AG04449 (cell line): ENCODE results near the gene EFNA2.

ENCODE experiments used
- CTCF ChIA-PET: fragments of 350-600 bp; formaldehyde crosslinking; extraction: SDS; loops from one replicate; lab custom pipeline; 2021; ENCODE audit warnings: antibody characterized with exemption; lab: Yijun Ruan, JAX
- POLR2A ChIA-PET: fragments of 400-600, 350-600 bp; formaldehyde crosslinking; extraction: SDS; loops from one replicate; lab custom pipeline; 2020; ENCODE audit warnings: antibody characterized with exemption, inconsistent platforms; lab: Yijun Ruan, JAX
- DNase-seq: peaks from one replicate; pipeline ENCODE4 v3.0.0-alpha.2; 2010; ENCODE audit warnings: low read depth, low spot score
- H3K4me3 ChIP-seq: 2 replicates; pipeline ENCODE4 v1.5.1; 2011; ENCODE audit warnings: low read depth, mild to moderate bottlenecking, control low read depth, low read length
- CTCF ChIP-seq: IDR thresholded peaks from one replicate; pipeline ENCODE4 v1.5.1; 2011; ENCODE audit warnings: mild to moderate bottlenecking, moderate library complexity, low read length, control low read depth, inconsistent platforms; ENCODE audit not compliant: insufficient read depth; ENCODE audit errors: missing control alignments

EFNA2 gene

GRCh38 chr19:1248139-1248785 lies 37.4 kb upstream of the EFNA2 start, which contains the start of gene MIDN:
Gene MIDN, plus strand, starts transcription at chr19:1248583. Its CDS starts 1,714 bp downstream, at chr19:1250297.
- CTCF ChIA-PET: no interaction called here
- POLR2A ChIA-PET: interaction anchor here (0.6 to 1.0 kb wide), 6 partner anchors 17 to 216 kb away, joined by 3 to 13 read pairs (median 3); partner anchors contain the start of gene CIRBP

DNA sequence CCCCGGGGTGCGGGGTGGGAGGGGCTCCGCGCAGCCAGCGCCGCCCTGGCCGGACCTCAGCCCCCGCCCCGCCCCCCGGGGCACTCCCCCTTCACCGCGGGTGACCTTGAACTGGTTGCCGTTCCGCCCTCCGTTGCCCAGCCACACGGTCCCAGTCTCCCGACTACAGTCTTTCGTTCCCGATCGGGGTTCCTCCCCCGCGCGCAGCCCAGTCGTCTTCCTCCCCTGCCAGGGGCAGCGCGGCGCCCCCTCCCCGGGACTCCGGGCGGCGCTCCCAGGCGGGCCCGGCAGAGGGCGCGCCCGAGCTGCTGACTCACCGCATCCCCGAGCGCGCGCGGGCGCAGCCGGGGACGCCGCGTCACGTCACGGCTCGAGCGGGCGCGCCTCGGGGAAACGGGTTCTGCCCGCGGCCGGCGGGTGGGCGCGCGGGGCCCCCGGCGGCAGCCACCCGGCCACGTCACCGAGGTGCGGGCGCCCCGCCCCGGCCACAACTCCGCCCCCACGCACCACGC lies 36.8 kb upstream of the EFNA2 start:
- no peak for DNase-seq
- ChIA-PET POLR2A (interaction anchor here (0.6 to 1.0 kb wide), 7 partner anchors 12 to 217 kb away, joined by 3 to 13 read pairs (median 3); partner anchors contain the start of gene CIRBP), CTCF (no interaction called here)
- TF ChIP-seq CTCF: peak; percentile 60
- peak overlapping the region; percentile 76 for H3K4me3 ChIP-seq

More at GRCh38 chr19:1248139-1248785, 37.4 kb upstream of the EFNA2 start, which contains the start of gene MIDN:
- TF ChIP-seq CTCF: peak; percentile 58
- DNase-seq: no peak
- H3K4me3 ChIP-seq: peak within 1 kb of the TSS; percentile 76

- ChIA-PET POLR2A (interaction anchor here (0.7 to 1.0 kb wide), 6 partner anchors 11 to 23 kb away, joined by 3 to 13 read pairs (median 4); partner anchors contain the start of gene CIRBP), CTCF (no interaction called here)
- TF ChIP-seq CTCF: no peak
- DNase-seq: no peak
- peak overlapping the region; percentile 82 for H3K4me3 ChIP-seq
These were observed 36.2 kb upstream of the EFNA2 start for GRCh38 chr19:1249298-1249989.

DNA sequence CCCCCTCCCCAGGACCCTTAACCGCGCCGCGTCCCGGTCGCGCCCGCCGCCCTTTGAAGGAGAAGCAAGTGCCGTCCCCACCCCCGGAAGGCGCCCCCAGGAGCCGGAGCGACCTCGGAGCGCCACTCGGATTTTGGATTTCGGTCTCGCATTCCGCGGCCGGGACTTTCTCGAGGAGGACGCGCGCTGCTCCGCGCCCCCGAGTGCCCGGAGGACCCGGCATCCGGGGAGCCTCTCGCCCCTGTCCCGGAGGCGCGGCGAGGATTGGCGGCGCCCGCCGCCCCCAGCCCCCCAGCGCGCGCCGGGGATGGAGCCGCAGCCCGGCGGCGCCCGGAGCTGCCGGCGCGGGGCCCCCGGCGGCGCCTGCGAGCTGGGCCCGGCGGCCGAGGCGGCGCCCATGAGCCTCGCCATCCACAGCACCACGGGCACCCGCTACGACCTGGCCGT lies 35.7 kb upstream of the EFNA2 start:
- no peak for TF ChIP-seq CTCF
- peak overlapping the region; percentile 82 for H3K4me3 ChIP-seq
- ChIA-PET CTCF (interaction anchor here (0.7 kb wide), 1 partner anchor 14 kb away, joined by 3 read pairs; no protein-coding TSS in a partner anchor), POLR2A (interaction anchor here (0.7 to 1.0 kb wide), 2 partner anchors 15 to 16 kb away, joined by 3 to 6 read pairs; no protein-coding TSS in a partner anchor)
- DNase-seq: no peak

DNA sequence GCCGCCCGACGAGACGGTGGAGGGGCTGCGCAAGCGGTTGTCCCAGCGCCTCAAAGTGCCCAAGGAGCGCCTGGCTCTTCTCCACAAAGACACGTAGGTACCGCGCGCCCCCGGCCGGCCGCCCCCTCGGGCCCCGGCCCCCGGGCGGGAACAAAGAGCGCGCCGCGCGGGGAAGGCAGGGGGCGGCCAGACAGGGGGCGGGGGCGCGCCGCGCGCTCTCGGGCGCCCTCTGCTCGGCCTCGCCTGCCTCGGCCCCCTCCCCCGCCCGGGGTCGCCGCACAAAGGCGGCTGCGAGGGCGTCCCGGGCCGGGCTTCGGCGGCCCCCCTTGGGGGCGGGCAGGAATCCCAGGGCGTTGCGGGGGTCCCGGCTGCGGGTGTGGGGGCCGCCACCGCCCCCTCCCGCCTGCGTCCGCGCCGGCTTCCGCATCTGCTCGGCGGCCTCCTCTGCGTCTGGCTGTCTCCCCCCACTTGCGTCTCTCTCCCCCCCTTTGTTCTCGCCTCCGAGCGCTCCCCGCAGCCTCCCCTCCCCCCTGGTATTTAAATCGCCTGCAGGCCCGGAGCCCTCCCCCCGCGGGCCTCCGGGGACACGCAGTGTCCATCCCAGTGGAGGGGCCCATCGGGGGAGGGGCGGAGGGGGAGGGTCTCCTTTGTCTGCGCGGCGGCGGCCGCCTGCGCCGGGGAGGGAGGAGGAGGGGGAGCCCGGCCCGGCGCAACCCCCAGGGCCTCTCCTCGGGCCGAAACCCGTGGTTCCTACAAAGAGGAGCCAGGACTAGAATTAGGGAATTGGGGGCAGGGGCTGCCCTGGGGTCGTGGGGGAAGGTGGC lies 35.0 kb upstream of the EFNA2 start:
- POLR2A ChIA-PET: interaction anchor here (0.7 to 7.6 kb wide), 4 partner anchors 14 to 19 kb away, joined by 3 to 188 read pairs (median 48); partner anchors contain the start of gene CIRBP
- CTCF ChIA-PET: interaction anchor here (0.7 to 1.3 kb wide), 2 partner anchors 13 to 16 kb away, joined by 3 to 13 read pairs; no protein-coding TSS in a partner anchor
- no peak for DNase-seq

More for the DNA sequence above, 35.0 kb upstream of the EFNA2 start:
- TF ChIP-seq CTCF: no peak
- H3K4me3 ChIP-seq: peak overlapping the region; percentile 82
